ENCODE measurements around the gene ETV6. TPM values are rescaled to one million over a fixed set of nuclear protein-coding genes. Genes with fewer than 3 reads are reported as not detected.

Gene ETV6
- total and polyA plus RNA-seq, 2 of the 8 experiments (the other 6 are each of a cell fraction or from before 2014, with no cell fraction given), result 5.5 to 23.9 TPM

DNA sequence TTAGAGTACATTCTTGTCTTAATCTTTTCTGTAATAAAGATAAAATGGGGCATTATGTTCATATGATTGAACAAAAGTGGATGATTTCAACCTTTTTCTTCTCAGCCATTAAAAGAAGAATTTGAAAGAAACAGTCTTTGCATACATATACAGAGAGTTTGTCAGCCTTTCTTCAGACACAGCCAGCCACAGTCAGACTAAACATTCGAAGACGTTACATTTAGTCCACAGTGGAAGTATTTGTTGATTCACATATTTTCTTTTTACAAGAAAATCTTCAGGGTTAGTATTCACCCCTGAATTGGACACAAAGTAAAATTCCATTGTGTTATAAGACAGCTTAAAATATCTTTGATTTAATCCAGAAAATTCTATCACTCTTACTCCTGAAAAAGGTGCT, 36.2 kb downstream of the ETV6 start (continued):
- TF ChIP-seq TEAD4 (IDR thresholded peaks at IDR 0.05; ENCODE audit: low read depth, low read length) (no peak), HDAC2 (IDR thresholded peaks at IDR 0.05; ENCODE audit: borderline replicate concordance in 1 of 2, low read depth in 2 of 2, low read length in 2 of 2) (no peak)

All from H1 (cell line).